ENCODE results near the gene RTRAF.

Gene RTRAF

GRCh38 chr14:52021957-52022600, 32.7 kb downstream of the RTRAF start:
- no peak for DNase-seq

- no peak for DNase-seq
These were observed 34.2 kb downstream of the RTRAF start for GRCh38 chr14:52023518-52023917.

GRCh38 chr14:52025310-52025709, 36.0 kb downstream of the RTRAF start:
- no peak for DNase-seq

- DNase-seq = no peak
These were observed 36.8 kb downstream of the RTRAF start for GRCh38 chr14:52026017-52026660.

GRCh38 chr14:52026901-52027300, 37.6 kb downstream of the RTRAF start:
- no peak for DNase-seq

GRCh38 chr14:52029881-52030280, 40.5 kb downstream of the RTRAF start:
- no peak for DNase-seq

GRCh38 chr14:52031781-52032180, 42.4 kb downstream of the RTRAF start:
- DNase-seq = no peak

- DNase-seq = no peak
These were observed 43.0 kb downstream of the RTRAF start for GRCh38 chr14:52032204-52032801.

- no peak for DNase-seq
These were observed 43.8 kb downstream of the RTRAF start for GRCh38 chr14:52033101-52033642.

- no peak for DNase-seq
These were observed 49.9 kb downstream of the RTRAF start for GRCh38 chr14:52039124-52039815.

GRCh38 chr14:52040598-52040997, 51.3 kb downstream of the RTRAF start:
- no peak for DNase-seq

- no peak for DNase-seq
These were observed 53.3 kb downstream of the RTRAF start for GRCh38 chr14:52042371-52043289.

- DNase-seq = peak; percentile 21
These were observed 54.3 kb downstream of the RTRAF start for GRCh38 chr14:52043690-52044089.

GRCh38 chr14:52044791-52045522, 55.6 kb downstream of the RTRAF start:
- DNase-seq = no peak

- DNase-seq = no peak
These were observed 57.1 kb downstream of the RTRAF start for GRCh38 chr14:52046376-52046917.

GRCh38 chr14:52048116-52048515, 58.8 kb downstream of the RTRAF start:
- no peak for DNase-seq

- no peak for DNase-seq
These were observed 59.4 kb downstream of the RTRAF start for GRCh38 chr14:52048641-52049204.

GRCh38 chr14:52049271-52049670, 59.9 kb downstream of the RTRAF start:
- DNase-seq = no peak

- DNase-seq = no peak
These were observed 60.6 kb downstream of the RTRAF start for GRCh38 chr14:52049721-52050588.

- DNase-seq = no peak
These were observed 61.9 kb downstream of the RTRAF start for GRCh38 chr14:52051251-52051650.
